ENCODE results near the gene SCYGR4.
"Not testable (repeated sequence)": the region's sequence is repeated elsewhere in the genome, so short reads cannot be mapped to it uniquely, and the experiment has no call there.

SCYGR4 gene

GRCh38 chr2:227614740-227615139, 2.6 kb upstream of the SCYGR4 start, which contains the start of gene SCYGR3:
SCYGR3 (minus strand) TSS chr2:227614840; CDS start chr2:227614840, 0 bp downstream.
- DNase-seq = no peak

DNA sequence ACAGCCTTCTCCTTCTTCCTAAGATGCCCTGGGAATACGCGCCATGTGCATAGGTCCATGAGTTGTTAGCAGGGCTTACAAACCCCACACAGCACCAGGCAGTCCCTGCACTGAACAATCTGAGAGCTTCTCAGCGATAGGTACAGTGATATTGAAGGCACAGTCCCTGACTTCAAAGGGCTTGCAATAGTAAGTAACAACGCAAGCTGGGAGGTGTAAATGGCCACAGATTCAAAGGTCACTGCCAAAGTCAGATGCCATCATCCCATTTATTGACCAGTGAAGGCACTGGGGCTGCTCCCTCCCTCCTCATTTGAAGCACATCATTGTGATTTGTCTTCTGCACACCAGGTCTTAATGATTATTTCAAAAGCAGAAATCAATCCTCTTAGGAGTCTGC, 2.1 kb upstream of the SCYGR4 start:
- no peak for DNase-seq

DNA sequence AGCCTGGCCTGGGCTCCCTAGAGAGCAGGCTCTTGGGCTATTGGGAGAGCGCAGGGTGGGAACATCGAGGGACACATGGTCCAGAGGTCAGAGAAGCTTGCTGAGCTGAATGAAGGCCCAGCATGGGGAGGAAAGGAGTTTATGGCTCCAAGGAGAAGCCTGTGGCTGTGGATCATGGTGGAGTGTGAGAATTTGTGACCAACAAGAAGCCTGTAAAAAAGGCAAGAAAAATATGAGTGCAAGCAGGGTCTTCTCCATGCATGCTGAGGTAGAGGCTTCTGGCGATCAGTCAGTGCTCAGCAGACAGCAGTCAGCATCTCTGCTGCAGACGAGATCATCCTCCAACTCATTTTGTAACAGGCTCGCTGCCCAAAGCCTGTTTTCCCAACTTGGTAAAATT, 1.4 kb upstream of the SCYGR4 start:
- DNase-seq = no peak

GRCh38 chr2:227616631-227617030, 667 bp upstream of the SCYGR4 start:
- DNase-seq = no peak

DNA sequence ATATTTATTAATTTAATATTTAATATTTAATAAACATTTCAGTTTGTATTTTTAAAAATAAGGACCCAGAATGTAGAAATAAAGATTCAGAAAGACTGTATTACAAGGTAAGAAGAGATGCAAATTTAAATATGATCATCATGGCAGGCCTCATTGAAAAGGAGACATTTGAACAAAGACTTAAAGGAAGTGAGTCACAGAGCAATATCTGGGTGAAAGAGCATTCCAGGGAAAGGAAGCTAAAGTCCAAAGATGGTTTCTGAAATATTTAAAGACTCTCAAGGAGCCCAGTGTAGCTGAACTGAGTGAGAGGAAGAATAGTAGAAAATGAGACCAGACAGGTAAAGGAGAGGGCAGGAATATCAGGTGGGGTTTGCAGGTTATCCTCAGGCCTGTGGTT, 5.9 kb downstream of the SCYGR4 start:
- no peak for DNase-seq

GRCh38 chr2:227625420-227625819, 8.1 kb downstream of the SCYGR4 start:
- DNase-seq = no peak

DNA sequence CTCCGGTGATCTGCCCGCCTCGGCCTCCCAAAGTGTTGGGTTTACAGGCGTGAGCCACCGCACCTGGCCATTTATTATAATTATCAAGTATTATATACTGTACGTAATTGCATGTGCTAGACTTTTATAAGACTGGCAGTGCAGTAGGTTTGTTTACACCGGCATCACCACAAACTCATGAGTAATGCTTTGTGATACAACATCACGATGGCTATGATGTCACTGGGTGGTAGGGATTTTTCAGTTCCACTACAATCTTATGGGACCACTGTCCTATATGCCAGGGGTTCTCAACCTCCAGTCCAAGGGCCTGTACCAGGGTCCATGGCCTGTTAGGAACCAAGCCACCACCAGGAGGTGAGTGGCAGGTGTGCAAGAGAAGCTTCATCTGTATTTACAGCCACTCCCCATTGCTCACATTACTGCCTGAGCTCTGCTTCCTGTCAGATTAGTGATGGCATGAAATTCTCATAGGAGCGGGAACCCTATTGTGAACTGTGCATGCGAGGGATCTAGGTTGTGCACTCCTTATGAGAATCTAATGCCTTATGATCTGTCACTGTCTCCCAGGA, 9.4 kb downstream of the SCYGR4 start:
- DNase-seq = no peak

- no peak for DNase-seq
Measured at GRCh38 chr2:227627769-227628168, 10.5 kb downstream of the SCYGR4 start.

DNA sequence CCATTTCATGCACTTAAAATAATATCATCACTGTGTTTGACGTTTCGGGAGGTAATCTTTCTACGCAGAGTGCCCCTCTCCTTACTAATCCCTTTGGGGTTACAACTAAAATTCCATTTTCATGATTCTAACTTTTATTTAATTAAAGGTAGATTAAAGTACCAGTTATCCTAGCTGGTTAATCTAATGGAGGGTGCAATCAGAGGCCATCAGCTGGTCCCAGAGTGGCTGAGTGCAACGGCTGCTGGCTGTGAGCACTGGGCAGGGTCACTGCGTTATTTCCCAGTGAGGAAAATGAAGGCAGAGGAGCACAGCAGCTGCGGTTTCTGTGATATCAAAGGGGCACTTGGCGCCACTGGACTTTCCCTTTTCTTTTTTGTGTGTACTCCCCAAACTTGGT, 12.1 kb downstream of the SCYGR4 start:
- DNase-seq = no peak

DNA sequence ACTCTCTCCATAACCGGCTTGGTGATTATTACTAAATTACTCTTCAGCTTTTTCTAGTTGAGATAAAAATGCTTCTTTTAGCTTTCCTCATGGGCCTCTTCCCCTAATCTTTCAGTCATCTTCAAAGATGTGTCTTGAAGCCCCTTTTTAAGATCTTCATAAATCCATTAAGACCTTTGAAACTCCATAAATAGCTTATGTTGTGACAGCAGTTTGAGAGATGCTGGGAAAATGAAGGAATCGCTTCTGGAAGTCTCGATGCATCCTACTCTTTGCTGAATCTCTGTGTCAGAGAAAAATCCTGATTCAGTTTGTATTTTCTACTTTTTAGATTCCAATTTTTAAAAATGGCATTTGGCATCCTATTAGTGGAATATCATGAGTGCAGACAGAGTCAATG, 13.0 kb downstream of the SCYGR4 start:
- no peak for DNase-seq

GRCh38 chr2:227632827-227633226, 15.5 kb downstream of the SCYGR4 start:
- no peak for DNase-seq

GRCh38 chr2:227634201-227634600, 16.9 kb downstream of the SCYGR4 start:
- DNase-seq = no peak

DNA sequence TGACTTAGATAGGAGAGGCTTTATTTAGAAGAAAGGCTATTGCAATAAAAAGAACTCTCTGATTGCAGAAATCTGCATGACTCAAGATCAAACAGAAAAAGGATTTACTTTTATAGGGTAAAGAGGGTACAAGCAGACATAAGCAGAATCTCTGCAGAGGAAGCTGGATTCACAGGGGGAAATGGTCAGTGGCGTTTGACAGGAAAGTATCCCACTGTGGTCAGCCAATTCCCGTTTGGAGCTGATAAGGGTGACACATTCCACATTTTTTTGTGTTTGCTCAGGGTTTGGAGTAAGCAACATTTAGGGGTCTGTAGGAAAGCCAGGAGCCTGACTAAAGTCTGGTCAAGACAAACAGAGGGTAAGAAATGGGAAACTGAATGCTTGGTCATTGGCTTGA, 25.4 kb downstream of the SCYGR4 start:
- no peak for DNase-seq

DNA sequence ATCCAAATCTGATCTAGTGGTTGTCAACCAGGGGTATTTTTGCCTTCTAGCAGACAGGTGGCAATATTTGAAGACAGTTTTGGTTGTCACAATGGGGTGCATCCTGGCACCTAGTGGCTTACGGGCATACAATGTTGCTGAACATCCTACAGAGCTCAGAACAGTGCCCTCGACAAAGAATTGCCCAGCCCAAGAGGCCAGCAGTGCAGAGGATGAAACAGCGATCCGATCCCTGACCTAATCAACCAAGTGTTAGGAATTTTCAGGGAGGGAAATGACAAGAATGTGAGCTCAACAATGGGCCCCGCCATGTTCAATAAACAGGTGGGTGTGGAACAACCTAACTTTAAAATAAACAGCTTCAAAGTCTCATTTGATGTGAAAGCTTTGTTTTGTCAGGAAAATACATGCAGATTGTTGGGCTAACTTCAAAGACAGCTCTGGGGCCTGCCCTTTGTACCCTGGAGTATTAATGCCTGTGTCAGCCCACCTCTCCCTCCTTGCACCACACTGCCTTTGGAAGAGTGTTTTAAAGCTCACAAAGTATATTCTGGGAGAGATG, 26.8 kb downstream of the SCYGR4 start:
- DNase-seq = no peak

DNA sequence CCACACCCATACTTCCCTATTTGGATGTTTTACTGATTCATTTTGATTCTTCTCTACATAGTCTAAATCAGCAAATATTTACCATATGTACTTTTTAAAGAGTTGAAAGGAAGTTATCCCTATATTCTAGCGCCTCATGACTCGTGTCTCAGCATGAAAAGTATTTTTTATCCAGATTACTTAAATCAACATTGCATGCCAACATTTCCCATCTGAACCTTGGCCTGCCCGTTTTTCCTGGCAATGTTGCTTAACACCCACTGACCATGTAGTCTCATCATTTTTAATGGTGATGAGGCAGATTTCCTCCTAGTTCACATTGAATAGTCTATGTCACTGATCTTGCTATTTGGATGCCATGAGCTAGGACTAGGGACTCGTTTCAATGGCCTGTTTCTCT, 36.1 kb downstream of the SCYGR4 start:
- DNase-seq = no peak

DNA sequence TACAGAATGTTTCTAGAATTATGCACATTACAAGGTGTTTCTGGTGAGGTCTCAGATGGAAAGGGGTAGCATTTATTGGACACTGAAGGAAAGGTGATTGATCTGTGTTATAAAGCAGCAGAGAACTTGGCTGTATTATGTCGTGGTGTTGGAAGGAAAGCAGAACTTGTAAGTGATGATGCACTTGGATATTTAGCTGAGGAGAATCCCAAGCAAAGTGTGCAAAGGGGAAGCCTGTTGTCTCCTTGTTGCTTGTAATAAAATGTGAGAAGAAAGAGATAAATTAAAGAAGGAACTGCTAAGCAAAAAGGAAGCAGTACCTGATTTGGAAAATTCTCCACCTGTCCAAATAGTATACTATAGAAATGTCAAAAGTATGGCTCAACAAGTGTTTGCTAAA, 37.1 kb downstream of the SCYGR4 start:
- no peak for DNase-seq

DNA sequence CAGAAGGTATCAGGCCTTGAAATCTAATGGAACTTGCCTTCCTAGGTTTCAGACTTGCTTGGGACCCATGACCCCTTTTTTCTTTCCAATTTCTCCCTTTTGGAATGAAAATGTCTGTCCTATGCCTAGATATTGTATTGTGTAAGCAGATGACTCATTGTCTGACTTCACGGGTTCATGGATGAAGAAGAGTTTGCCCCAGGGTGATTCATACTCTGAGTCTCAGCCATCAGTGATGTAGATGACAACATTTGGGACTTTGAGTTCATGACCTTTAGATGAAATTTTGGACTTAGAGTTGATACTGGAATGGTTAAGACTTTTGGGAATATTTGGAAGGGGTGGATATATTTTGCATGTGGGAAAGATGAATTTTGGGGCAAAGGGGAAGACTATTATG, 38.2 kb downstream of the SCYGR4 start:
- no peak for DNase-seq

DNA sequence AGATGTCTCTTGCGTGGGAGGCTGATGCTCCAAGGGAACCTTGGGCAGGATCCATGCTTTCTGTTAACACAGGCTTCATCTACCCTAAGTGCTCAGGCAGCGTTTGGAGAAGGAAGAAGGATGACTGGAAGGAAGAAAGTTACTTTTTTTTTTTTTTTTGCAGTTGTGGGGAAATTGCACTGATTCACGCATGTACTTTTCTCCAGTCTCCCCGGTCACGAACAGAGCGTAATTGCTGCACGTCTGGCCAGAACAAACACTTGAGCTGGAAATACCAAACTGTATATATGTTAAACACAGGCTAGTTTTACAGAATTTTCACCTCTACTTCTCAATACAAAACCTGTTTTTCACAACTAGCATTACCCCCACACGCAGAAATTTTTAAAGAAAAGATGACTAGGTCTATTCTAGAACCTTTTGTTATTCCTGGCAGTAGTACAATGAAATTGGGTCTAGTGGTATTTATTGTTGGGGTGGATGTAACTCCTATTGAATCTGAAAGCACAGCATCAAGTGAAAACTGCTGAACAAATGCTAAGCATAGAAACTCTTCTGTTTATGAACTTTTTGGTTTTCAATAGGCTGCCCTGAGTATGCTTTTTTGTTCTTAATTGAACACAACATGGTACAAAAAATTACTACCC, 40.0 kb downstream of the SCYGR4 start:
- no peak for DNase-seq

DNA sequence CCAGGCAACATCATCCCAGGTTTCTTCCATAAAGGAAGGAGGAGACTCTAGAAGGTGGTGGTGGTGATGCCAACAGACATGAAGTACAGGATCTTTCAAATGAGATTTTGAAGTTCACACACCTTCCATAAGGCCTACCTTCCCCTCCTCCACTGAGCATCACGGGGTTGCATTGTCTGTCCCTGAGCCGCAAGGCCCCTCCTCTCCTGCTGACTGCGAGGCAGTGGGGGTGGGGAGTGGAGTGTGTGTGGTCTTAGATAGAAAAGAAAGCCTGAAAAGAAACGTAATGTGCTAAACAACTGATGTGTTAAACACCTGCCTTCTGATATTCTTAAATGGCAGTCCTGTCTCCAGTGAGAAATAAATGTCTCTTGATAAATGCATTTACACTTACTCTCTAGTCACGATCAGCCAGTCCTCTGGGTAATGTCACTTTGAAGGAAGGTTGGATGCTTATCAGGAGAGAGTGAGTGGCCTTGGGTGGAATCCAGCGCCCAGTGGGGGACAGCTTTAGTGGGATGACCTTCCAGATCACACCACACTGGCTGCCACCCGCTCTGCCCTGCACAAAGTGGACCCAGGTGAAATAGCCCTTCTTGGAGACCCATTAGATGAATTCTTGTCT, 43.8 kb downstream of the SCYGR4 start:
- DNase-seq = no peak

DNA sequence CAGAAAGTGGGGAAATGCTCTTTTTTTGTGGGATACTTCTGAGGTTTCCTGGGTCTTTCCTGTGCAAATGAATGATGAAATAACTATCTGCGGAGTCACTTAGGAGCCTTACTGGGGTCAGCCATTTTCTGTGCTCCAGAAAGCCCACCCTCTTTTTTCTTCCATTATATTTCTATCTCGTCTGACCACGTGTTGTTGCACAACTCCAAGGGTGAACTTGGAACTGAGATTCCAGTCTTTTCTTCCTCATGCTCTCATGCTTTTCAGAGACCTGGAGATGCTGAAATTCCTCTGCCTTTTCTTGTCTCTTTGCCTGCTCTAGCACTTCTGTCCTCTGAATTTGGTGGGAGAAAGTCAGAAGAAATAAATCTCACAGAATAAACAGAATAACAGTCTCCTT, 44.5 kb downstream of the SCYGR4 start:
- DNase-seq = no peak

DNA sequence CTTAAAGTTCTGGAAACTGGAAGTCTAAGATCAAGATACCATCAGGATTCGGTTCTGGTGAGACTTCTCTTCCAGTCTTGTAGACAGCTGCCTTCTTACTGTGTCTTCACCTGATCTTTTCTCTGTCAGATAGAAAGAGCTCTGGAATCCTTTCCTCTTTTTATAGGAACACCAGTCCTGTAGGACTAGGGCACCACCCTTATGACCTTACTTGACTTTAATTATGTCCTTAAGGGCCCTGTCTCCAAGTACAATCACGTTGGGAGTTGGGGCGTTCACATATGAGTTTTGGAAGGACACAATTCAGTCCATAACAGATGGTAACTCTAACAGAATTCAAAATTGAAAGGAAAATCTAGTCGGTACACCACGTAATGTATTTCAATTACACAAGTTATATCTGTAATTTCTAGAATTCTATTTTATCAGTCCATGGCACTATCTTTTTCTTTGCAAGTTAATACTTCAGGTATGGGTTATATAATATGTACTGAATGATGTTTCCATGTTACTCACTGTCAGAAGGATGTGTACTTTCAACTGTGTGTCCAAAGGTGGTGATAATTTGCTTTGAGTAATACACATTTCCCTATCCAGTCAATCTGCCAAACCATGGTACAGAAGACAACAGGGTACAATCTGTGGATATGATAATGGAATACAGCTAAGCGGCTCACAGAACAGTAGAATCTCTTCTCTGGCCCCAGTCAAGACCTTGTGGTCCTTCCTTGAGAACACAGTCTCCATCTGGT, 48.1 kb downstream of the SCYGR4 start:
- DNase-seq = no peak

GRCh38 chr2:227666631-227667170, 49.4 kb downstream of the SCYGR4 start, which contains the start of gene SCYGR5:
SCYGR5 (plus strand) TSS chr2:227666804; CDS start chr2:227666804, 0 bp downstream.
- DNase-seq = not testable (repeated sequence)

Measured in activated gamma-delta T cell treated with Interleukin-2 at 50 U/mL for 16 hours (primary cell).